HG03135 (cell line): ENCODE data around the gene MAPK8IP2.
"Not testable (repeated sequence)": the region's sequence is repeated elsewhere in the genome, so short reads cannot be mapped to it uniquely, and the experiment has no call there.

Source experiments
- ATAC-seq: cut with Tn5 transposase; IDR thresholded peaks from one replicate; pipeline ENCODE4 v1.9.1; 2021; ENCODE audit warnings: mild to moderate bottlenecking, moderate library complexity; ENCODE audit not compliant: unreplicated experiment

The MAPK8IP2 gene

GRCh38 chr22:50599816-50600455 lies 657 bp upstream of the MAPK8IP2 start:
- ATAC-seq, result no peak

GRCh38 chr22:50600967-50601668 lies 525 bp downstream of the MAPK8IP2 start:
- ATAC-seq, result no peak

DNA sequence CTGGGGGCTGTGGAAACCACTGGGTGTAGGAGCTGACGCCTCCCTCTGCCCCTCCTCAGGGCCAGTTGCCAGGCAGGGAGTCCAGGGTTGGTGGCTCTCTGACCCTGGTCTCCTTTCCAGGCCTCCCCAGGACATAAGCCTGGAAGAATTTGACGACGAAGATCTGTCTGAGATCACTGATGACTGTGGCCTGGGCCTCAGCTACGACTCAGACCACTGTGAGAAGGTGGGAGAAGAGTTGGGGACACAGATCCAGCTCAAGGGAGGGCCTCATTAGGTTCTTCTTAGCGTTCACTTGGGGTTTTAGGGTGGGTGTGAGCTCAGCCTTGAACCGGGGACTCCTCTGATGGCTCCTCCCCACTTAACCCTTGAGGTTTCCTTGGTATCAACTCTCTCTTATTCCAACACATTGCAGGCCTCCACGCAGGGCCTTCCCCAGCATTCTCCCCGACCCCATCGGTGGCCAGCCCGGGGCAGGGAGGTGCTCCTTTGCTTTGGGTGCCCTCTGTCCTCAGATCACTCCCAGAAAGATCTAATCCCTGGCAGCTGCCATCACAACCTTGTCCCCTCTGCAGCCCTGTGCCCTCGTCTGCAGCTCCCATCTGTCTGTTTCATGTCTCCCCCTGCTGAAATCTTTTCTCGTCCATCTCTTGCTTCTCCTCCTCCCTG lies 1.2 kb downstream of the MAPK8IP2 start:
- ATAC-seq, result no peak

- no peak for ATAC-seq
Observed at GRCh38 chr22:50602338-50602700, 1.7 kb downstream of the MAPK8IP2 start.

- ATAC-seq, result no peak
Observed at GRCh38 chr22:50603511-50604255, 3.1 kb downstream of the MAPK8IP2 start.

DNA sequence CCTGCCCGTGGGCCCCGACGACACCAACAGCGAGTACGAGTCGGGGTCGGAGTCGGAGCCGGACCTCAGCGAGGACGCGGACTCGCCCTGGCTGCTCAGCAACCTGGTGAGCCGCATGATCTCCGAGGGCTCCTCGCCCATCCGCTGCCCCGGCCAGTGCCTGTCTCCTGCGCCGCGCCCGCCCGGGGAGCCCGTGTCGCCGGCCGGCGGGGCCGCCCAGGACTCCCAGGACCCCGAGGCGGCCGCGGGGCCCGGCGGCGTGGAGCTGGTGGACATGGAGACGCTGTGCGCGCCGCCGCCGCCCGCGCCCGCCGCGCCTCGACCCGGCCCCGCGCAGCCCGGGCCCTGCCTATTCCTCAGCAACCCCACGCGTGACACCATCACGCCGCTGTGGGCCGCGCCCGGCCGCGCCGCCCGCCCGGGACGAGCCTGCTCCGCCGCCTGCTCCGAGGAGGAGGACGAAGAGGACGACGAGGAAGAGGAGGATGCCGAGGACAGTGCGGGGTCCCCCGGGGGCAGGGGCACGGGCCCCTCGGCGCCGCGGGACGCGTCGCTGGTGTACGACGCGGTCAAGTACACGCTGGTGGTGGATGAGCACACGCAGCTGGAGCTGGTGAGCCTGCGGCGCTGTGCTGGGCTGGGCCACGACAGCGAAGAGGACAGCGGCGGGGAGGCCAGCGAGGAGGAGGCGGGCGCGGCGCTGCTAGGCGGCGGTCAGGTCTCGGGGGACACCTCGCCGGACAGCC lies 3.8 kb downstream of the MAPK8IP2 start:
- ATAC-seq, result no peak

GRCh38 chr22:50605002-50605612 lies 4.5 kb downstream of the MAPK8IP2 start:
- no peak for ATAC-seq

DNA sequence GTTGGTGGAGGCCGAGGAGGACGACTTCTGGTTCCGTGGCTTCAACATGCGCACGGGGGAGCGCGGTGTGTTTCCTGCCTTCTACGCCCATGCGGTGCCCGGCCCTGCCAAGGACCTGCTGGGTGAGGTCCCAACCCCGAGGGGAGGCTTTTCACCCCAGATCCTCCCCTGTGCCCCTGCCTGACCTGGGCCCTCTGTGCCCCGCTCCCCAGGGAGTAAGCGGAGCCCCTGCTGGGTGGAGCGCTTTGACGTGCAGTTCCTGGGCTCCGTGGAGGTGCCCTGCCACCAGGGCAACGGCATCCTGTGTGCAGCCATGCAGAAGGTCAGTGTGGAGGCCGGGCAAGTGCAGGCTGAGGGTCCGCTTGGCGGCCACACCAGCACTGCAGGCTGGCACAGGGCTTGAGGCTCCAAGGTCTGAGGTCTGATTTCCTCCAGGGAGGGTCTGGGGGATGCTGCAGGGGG lies 5.1 kb downstream of the MAPK8IP2 start:
- ATAC-seq, result no peak

GRCh38 chr22:50606165-50606945 lies 5.8 kb downstream of the MAPK8IP2 start:
- no peak for ATAC-seq

DNA sequence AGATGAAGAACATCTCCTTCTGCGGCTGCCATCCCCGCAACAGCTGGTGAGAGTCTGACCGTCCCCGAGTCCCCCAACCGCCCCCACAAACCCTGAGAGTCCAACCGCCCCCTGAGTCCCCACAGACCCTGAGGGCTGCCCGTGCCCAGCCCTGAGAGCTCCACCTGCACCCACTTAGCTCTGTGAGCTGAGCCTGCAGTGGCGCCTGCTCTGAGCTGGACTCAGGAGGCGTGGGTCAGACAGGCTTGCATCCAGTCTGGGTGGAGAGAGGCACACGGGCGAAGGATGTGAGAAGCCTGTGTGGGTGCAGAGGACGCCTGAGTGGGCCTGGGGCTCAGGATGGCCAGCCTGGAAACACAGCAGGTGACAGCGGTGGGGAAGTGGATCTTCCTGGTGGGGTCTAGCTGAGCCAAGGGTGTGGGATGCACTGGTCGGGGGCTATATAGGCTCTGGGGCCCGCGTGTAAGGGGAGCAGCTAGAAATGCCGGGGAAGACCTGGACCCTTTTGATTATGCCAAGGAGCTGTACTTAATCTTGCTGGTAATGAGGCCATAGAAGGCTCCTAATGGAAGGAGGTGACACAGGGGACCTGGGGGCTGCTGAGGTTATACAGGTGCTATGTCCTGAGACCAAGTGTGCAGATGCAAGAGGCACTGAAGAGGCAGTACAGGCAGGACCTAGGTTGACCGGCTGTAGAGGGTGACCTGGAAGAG lies 6.5 kb downstream of the MAPK8IP2 start:
- no peak for ATAC-seq

- ATAC-seq, result no peak
Observed at GRCh38 chr22:50607659-50608020, 7.0 kb downstream of the MAPK8IP2 start.

DNA sequence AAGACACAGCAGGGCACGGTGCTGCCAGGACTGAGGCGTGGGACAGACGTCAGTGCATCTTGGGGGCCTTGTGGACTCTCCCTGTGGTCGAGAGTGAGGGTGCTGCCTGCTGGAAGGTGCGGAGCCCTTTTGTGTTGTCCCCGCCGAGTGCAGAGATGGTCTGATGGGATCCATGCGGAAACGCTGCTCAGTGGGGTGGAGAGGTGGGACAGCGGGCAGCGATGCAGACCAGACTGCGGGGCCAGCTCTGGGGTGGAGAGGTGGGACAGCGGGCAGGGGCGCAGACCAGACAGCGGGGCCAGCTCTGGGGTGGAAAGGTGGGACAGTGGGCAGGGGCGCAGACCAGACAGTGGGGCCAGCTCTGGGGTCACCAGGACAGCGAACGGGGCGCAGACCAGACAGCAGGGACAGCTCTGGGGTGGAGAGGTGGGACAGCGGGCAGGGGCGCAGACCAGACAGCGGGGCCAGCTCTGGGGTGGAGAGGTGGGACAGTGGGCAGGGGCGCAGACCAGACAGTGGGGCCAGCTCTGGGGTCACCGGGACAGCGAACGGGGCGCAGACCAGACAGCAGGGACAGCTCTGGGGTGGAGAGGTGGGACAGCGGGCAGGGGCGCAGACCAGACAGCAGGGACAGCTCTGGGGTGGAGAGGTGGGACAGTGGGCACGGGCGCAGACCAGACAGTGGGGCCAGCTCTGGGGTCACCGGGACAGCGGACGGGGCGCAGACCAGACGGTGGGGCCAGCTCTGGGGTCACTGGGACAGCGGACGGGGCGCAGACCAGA lies 7.7 kb downstream of the MAPK8IP2 start:
- ATAC-seq, result not testable (repeated sequence)

- no peak for ATAC-seq
Observed at GRCh38 chr22:50608996-50609395, 8.4 kb downstream of the MAPK8IP2 start.

GRCh38 chr22:50609599-50609998 lies 9.0 kb downstream of the MAPK8IP2 start:
- no peak for ATAC-seq

GRCh38 chr22:50610041-50610451 lies 9.5 kb downstream of the MAPK8IP2 start:
- no peak for ATAC-seq

DNA sequence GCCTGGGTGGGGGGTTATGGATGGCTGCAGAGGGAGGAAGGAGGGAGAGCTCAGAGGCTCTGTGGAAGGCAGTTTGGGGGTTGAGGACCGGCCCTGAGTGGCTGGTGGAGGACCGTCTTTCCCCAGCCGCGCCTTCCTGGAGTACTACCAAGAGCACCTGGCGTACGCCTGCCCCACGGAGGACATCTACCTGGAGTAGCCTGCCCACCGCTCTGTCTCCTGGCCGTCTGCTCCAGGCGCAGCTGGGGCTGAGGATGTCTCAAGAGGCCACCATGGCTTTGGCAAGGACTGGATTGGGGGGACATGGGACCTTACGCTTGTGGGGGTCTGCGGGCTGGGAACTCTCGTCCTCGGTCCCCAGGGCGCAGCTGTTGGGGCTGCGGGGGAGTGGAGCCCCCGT lies 10.0 kb downstream of the MAPK8IP2 start:
- no peak for ATAC-seq

DNA sequence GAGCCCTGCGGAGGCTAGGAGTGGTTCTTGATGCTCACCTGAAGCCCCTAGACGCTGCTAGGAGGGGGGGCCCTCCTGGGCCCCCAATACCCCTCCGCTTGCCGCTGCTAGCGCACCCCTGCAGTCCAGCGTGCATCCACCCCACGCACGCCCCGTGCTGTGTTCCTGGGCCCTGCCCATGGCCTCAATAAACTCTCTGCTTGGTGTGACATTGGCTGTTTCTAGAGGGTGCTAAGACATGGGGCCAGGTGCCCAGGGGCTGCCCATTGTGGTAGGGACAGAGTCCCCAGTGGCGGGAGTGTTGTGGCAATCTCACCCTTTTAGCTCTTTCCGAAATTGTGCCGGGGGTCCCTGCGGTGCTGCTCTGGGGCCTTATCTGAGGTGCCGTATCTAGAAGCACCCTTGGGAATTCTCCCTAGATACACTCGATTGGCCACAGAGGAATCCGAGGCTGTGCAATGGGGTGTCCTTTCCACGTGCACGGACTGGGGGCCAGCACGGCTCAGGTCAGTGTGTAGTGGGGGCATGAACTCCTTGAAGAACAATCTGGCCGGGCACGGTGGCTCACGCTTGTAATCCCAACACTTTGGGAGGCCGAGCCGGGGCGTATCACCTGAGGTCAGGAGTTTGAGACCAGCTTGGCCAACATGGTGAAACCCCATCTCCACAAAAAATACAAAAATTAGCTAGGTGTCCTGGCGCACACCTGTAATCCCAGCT lies 10.9 kb downstream of the MAPK8IP2 start:
- ATAC-seq, result no peak

GRCh38 chr22:50612168-50612527 lies 11.6 kb downstream of the MAPK8IP2 start:
- ATAC-seq, result no peak
